Nucleus accumbens (tissue), 56 donors: ENCODE data around the gene RTP2.

Source experiments
- DNase-seq, 56 donors: peaks; one replicate each; lab custom pipeline; 2025; lab: John Stamatoyannopoulos, UW

RTP2 gene

GRCh38 chr3:187679638-187680396 is 22.5 kb downstream of the RTP2 start:
- peak in 51 of 56 donors; percentile 4 to 80 (median 43) for DNase-seq

DNA sequence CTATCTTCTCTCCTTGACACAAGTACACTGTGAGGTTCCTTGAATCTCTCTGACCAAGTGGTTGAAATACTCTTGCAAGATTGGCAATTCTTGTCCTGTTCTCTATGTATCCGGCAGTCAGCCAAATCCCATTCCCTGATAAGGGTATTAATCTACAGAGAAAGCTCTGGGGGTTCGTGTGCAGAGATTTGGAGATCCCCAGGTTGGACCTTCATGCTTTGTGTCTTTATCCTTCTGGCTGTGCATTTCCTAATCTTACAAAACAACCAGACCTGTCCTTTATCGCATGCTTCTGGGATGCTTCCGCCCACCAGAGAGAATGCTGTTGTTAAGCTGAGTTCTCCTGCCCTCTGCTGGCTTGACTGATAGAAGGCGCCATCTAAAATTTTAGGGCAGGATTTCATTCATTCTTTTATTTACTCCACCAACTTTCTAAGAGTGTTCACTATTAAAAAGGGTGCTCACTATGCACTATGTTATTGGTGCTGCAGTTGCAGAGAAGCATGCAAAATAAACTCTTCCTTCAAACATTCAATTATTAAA is 23.6 kb downstream of the RTP2 start:
- DNase-seq = peak in 29 of 56 donors; percentile 0 to 65 (median 16)

DNA sequence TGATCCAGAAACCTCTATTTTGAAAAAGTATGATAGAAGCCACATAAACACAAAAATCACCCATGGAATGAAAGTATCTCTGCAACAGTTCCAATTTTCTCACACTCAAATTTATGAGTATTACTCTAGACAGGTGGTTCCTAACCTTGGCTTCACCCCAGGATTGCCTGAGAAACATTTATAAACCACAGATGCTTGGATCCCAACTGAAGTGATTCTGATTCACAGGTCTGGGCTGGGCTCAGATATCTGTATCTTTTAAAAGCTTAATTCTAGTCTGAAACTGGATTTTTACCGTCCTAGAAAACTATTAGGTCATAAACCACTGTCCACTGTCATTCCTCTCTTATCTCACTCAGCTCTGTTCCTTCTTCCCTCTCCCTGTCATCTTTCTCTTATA is 24.8 kb downstream of the RTP2 start:
- DNase-seq = no peak

- no peak for DNase-seq
These were observed 29.3 kb downstream of the RTP2 start for GRCh38 chr3:187673012-187673411.

DNA sequence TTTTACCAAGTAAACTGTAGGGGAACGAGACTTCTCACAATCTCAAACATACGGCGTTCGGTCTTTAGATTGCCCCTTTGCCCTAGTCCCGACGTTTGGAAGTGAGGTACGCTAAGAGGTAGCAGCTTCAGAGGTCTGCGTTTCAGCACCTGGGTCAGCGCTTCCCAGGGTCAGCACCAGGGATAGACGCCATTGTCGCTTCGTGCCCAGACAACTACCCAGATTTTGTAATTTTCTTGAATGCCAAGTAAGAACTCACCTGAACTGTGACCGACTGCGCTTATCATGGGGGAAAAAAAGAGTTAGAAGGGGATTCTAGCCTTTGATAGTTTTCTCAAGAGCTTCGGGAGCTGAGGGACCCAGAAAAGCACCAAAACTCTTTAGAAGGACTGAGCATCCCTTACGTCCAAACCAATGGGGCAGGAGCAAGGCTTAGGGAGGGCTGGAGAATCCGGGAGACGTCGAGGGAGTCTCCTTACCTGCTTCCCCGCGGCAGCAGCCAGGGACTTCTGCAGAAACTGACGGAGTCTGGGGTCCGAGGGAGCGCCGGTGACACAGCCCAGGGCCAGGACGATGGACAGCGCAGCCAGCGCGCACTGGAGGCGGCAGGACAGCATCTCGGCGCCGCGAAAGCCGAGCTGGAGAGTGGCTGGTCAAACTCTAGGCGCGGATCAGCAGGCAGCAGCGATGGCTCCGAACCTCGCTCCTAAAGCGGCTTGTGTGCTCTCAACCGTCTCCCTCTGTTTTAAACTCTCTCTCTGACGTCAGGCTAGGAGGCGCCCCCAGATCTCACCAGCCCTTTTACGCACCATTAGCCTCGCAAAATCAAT is 32.5 kb downstream of the RTP2 start, which contains the start of gene SST:
Gene SST, minus strand, starts transcription at position 720 of the 830 bp plus-strand sequence. Its CDS starts 103 bp downstream, at position 617.
- peak in 7 of 56 donors; percentile 0 to 21 (median 3) for DNase-seq

- no peak for DNase-seq
These were observed 34.8 kb downstream of the RTP2 start for GRCh38 chr3:187667526-187667925.

DNA sequence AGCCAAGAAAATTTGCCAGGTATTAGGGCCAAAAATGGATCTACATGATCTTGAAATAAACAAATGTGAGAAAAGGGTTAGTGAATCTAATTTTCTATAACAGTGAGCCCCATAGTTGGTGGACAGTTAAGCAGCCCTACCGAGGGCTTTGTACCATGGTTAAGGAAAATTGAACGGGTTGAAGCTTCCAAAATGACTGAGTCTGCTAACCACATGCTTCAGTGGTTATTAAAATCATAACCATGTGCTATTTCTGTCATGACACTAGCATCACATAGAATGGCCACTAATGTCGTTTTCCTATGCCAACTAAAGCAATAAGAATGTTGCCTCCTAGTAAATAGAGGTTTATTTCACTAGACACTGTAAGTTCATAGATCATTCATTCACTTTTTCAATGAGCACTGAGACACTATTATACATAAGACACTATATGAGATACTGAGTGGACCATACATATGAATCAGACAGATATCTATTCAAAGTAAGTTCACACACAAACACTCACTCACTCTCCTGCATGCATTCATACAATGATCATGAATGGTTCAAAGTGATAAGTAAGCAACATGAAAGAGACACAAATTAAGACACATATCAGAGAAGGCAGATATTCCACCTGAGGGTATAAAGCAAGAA is 36.5 kb downstream of the RTP2 start:
- DNase-seq = no peak

DNA sequence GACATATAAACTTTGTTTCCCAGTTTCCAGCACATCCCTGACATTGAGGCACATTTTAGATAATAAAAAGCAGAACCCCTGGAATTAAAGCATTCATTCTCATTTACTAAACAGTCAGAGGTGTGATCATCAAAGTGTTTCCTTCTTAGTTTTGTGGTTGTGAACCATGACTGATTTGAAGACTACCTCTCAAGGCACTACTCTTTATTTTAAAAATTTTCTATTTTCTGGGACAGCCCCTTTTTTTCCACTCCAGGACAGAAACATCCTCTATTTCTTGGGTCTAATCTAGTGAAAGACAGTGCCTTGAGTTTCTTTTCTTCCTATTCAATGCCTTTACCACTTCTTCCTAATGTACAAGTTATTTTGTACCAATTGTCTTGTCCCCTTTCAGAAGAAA is 37.3 kb downstream of the RTP2 start:
- no peak for DNase-seq

DNA sequence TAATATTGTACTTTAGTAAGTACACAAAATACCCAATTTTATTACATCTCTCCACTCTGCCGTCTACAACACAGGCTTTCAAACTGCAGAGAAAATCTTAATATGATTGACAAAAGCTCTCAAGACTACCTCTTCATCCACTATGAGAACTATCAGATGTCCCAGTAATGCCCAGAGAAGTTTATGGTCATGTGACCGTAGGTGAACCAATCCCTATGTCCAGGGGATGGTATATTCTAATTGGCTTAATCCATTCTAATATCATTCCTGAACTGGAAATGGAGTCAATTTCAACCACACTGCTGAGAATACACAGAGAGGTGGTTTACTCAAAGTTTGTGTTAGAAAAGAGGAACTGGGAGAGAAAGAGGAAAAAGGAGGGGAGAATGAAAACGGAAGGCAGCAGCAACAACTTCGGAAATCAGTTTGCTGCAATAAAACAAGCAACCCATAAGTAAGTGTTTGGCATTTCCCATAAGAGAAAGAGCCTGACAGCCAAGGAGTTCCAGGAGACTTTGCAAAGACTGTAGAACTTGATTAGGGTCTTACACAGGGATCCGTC is 39.4 kb downstream of the RTP2 start:
- no peak for DNase-seq

- DNase-seq = no peak
These were observed 41.1 kb downstream of the RTP2 start for GRCh38 chr3:187661267-187661666.

DNA sequence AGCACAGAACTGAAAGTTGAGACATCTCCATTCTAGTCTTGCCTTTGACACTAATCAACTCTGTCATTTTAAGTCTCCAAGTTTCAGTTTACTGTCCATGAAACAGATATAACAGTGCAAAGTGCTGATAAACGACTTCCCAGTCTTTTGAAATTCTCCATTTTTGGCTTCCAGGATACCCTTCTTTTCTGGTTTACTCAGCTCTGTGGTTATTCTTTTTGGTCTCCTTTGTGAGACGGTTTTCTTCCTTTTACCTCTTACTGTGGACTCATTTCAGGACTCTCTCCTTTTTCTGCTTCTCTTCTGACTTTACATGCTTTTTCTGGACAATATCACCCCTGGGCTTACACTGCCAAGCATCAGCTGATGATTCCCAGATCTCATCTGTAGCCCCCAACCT is 51.1 kb downstream of the RTP2 start:
- no peak for DNase-seq
